VCaP (cell line): ENCODE results near the gene DCLK1.

ENCODE experiments used
- H3K27ac ChIP-seq: fragments of 450-650 bp; 2 replicates; pipeline ENCODE4 v1.5.1; 2017
- TF ChIP-seq, protein P1 (sequence below): fragments of 450-650 bp; conservative IDR thresholded peaks from 2 replicates; pipeline ENCODE4 v1.5.1; 2017; ENCODE audit warnings: mild to moderate bottlenecking, moderate library complexity

DCLK1 gene

DNA sequence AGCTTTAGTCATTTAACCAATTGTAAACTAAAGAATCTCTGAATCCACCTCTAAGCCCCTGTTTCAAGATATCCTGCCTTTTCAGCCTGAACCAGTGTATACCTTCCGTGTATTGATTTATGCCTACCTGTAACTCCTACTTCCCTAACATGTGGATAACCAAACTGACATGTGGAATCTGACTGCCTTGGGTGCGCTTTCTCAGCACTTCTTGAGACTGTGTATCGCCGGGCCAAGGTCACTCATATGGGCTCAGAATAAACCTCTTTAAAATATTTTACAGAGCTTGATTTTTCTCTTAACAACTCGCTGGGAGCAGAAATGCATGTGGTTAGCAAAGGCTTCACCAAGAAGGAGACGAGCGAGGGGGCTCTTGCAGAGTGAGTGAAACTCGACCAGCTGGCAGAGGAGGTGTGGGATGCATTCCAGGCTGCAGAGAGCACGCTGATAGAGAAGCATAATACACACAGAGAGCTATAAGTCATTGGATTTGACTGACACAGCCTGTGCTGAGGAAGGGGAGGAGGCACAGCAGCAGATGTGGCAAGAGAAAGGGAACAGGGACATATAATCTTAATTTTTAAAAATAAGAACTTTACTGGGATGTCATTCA, 386.5 kb downstream of the DCLK1 start:
- no peak overlapping the region for H3K27ac ChIP-seq
- TF ChIP-seq, protein P1, sequence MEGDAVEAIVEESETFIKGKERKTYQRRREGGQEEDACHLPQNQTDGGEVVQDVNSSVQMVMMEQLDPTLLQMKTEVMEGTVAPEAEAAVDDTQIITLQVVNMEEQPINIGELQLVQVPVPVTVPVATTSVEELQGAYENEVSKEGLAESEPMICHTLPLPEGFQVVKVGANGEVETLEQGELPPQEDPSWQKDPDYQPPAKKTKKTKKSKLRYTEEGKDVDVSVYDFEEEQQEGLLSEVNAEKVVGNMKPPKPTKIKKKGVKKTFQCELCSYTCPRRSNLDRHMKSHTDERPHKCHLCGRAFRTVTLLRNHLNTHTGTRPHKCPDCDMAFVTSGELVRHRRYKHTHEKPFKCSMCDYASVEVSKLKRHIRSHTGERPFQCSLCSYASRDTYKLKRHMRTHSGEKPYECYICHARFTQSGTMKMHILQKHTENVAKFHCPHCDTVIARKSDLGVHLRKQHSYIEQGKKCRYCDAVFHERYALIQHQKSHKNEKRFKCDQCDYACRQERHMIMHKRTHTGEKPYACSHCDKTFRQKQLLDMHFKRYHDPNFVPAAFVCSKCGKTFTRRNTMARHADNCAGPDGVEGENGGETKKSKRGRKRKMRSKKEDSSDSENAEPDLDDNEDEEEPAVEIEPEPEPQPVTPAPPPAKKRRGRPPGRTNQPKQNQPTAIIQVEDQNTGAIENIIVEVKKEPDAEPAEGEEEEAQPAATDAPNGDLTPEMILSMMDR, result no peak

DNA sequence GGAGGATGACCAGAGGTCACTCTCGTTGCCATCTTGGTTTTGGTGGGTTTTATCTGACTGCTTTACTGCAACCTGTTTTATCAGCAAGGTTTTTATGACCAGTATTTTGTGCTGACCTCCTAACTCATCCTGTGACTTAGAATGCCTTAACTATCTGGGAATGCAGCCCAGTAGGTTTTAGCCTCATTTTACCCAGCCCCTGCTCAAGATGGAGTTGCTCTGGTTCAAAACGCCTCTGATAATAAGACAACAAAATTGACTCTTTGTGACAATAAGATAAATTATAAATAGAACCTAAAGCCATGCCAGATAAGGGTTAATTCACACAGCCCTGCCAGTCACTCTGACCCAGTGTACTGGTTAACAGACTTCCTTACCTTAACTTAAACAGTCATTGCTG, 387.0 kb downstream of the DCLK1 start:
- H3K27ac ChIP-seq, result no peak overlapping the region
- TF ChIP-seq, protein P1, result no peak

DNA sequence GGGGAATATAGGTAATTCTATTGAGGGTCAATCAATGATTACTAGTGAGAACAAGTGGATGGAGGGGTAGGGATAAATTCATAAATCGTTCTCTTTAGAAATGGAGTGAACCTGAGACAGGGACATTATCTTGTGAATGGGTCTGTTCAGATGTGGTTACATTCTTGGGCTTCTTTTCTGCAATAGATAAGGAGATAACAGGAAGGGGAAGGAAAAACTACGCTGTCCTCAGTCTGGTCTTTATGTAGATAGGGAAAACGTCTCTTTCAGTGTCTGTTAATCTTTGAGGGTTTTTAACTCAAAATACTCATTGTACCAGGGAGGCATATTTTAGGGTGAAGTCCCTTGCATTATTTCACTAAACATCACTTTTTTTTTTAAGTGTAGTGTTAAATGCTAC, 388.0 kb downstream of the DCLK1 start:
- TF ChIP-seq, protein P1, result no peak

DNA sequence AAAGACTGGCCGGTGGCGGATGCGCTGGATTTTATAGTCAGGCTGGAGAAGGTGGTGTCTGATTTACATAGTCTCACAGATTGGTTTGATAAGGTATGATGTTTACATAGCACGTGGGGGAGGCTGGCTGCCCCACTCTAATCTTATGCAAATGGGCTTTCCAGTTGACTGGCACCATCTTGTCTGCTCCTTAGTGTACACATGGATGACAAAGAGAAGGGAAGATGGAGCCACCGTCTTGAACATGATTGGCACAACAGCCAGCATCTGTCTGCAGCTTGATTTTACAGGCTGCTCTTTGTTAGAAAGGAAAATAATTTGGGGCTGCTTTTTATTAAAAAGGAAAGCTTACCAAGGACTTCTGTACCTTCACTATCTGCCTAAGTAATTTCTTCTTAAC, 389.5 kb downstream of the DCLK1 start:
- TF ChIP-seq, protein P1, result no peak
- no peak overlapping the region for H3K27ac ChIP-seq

More for the DNA sequence above, 388.0 kb downstream of the DCLK1 start:
- no peak overlapping the region for H3K27ac ChIP-seq

DNA sequence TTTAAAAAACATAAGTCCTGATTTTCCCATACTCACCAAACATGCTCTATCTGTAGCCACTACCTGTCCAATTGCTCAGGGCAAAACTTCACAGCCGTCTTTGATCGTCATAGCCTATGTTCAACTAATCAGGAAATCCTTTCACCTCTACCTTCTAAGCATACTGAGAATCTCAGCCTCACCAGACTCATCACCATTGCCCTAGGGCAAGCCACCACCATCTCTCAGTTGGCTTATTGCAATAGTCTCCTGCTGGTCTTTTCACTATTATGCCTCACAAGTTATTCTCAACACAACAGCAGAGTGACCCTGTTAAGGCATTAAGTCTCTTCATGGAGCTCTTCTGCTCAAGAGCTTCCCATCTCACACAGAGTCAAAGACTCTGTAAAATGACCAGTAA, 394.3 kb downstream of the DCLK1 start:
- H3K27ac ChIP-seq, result no peak overlapping the region
- TF ChIP-seq, protein P1, result no peak

DNA sequence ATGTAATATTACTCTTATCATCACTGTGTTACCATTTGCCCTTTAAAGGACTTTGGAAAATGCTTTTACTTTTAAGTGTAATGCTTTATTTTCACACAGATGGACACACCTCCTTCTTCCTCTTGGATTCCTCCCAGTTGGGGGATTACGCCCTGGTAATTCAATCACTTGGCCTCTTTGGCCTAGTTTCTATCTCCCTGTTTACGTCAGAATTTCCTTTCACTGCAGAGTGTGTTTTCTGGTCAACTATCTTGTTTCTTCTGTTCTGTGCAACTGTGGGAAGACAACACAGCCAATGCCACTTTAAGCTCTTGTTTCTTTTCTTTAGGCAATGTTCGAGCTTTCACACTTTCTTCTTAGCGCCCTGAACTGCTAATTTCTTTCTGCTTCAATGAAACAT, 397.4 kb downstream of the DCLK1 start:
- TF ChIP-seq, protein P1, result no peak
- no peak overlapping the region for H3K27ac ChIP-seq

DNA sequence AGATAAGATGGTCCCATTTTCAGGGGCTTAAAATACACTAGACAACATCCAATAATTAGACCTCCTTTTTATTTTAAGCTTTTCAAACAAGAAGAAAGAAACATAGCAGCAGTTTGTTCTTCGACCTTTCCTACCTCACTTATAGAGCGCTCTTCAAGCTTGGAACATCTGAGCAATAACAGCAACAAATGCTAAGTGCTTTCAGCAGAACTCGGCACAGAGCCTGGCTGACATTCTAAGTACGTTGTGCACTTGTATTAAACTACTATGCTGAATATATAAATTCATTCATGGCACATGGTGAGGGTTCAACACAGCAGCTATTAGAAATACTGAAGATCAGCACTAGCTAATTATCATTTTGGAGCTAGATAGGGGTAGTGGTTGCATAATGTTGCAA, 398.6 kb downstream of the DCLK1 start:
- TF ChIP-seq, protein P1, result no peak
- no peak overlapping the region for H3K27ac ChIP-seq
